IPS DF 6.9 (cell line): ENCODE measurements around the gene SH3YL1.

ENCODE experiments used
- DNase-seq: peaks from one replicate; pipeline ENCODE4 v3.0.0-alpha.2; 2013; ENCODE audit warnings: low read depth, low spot score
- H3K27ac ChIP-seq: one replicate; pipeline ENCODE4 v1.5.1; 2013; ENCODE audit warnings: low read length, control low read depth
- H3K27me3 ChIP-seq: 2 replicates; pipeline ENCODE4 v1.6.1; 2013; ENCODE audit warnings: mild to moderate bottlenecking, low read length; ENCODE audit not compliant: control insufficient read depth, insufficient read depth
- H3K36me3 ChIP-seq: 2 replicates; pipeline ENCODE4 v1.6.1; 2013; ENCODE audit warnings: low read length; ENCODE audit not compliant: control insufficient read depth, insufficient read depth
- H3K4me1 ChIP-seq: 2 replicates; pipeline ENCODE4 v1.6.1; 2013; ENCODE audit warnings: low read length; ENCODE audit not compliant: control insufficient read depth, insufficient read depth
- H3K4me3 ChIP-seq: 2 replicates; pipeline ENCODE4 v1.5.1; 2013; ENCODE audit warnings: mild to moderate bottlenecking, low read length
- H3K9me3 ChIP-seq: 2 replicates; pipeline ENCODE4 v1.6.1; 2013; ENCODE audit warnings: low read length, inconsistent platforms; ENCODE audit not compliant: control insufficient read depth, insufficient read depth
- WGBS: extraction: QIAGEN DNeasy Blood & Tissue Kit; methylation state at CpG from one replicate; pipeline ENCODE4 v1.1.7; 2013; ENCODE audit warnings: mixed read lengths, missing lambda C conversion rate; ENCODE audit not compliant: insufficient read length, insufficient coverage; 5-methylcytosine and 5-hydroxymethylcytosine counted together

Gene SH3YL1

GRCh38 chr2:257842-258241 lies 6.0 kb downstream of the SH3YL1 start:
- DNase-seq, result no peak
- no peak overlapping the region for H3K27ac ChIP-seq
- no peak overlapping the region for H3K4me3 ChIP-seq
- H3K27me3 ChIP-seq, result no peaks in the 10 kb centered on the region
- 0 out of 2 replicates have a peak, but pooled peaks cover 3% of the 10 kb centered on the region for H3K36me3 ChIP-seq
- no CpG with 5 or more reads among the region's 2 CpGs for WGBS
- H3K9me3 ChIP-seq, result no peaks in the 10 kb centered on the region; the same call in 1 of the 2 replicates
- H3K4me1 ChIP-seq, result peaks cover 1% of the 10 kb centered on the region; the same call in 1 of the 2 replicates

- no peak for DNase-seq
- H3K9me3 ChIP-seq, result no peaks in the 10 kb centered on the region; the same call in 1 of the 2 replicates
- H3K36me3 ChIP-seq, result 0 out of 2 replicates have a peak, but pooled peaks cover 3% of the 10 kb centered on the region
- H3K4me1 ChIP-seq, result peaks cover 1% of the 10 kb centered on the region; the same call in 1 of the 2 replicates
- no peak overlapping the region for H3K4me3 ChIP-seq
- no peak overlapping the region for H3K27ac ChIP-seq
- no peaks in the 10 kb centered on the region for H3K27me3 ChIP-seq
- WGBS, result no CpG with 5 or more reads among the region's 3 CpGs
Observed at GRCh38 chr2:257429-257828, 6.4 kb downstream of the SH3YL1 start.

GRCh38 chr2:256094-256493 lies 7.7 kb downstream of the SH3YL1 start:
- H3K27me3 ChIP-seq, result no peaks in the 10 kb centered on the region
- DNase-seq, result no peak
- H3K4me3 ChIP-seq, result no peak overlapping the region
- H3K27ac ChIP-seq, result no peak overlapping the region
- no peaks in the 10 kb centered on the region; the same call in 1 of the 2 replicates for H3K9me3 ChIP-seq
- H3K4me1 ChIP-seq, result peaks cover 1% of the 10 kb centered on the region; the same call in 1 of the 2 replicates
- H3K36me3 ChIP-seq, result 0 out of 2 replicates have a peak, but pooled peaks cover 3% of the 10 kb centered on the region
- WGBS, result no CpG with 5 or more reads among the region's 3 CpGs

GRCh38 chr2:255195-255594 lies 8.6 kb downstream of the SH3YL1 start:
- H3K4me3 ChIP-seq, result no peak overlapping the region
- H3K36me3 ChIP-seq, result 0 out of 2 replicates have a peak, but pooled peaks cover 3% of the 10 kb centered on the region
- H3K27ac ChIP-seq, result no peak overlapping the region
- no peaks in the 10 kb centered on the region; the same call in 1 of the 2 replicates for H3K9me3 ChIP-seq
- DNase-seq, result no peak
- no CpG with 5 or more reads among the region's 2 CpGs for WGBS
- H3K27me3 ChIP-seq, result no peaks in the 10 kb centered on the region
- peaks cover 1% of the 10 kb centered on the region; the same call in 1 of the 2 replicates for H3K4me1 ChIP-seq

- Histone ChIP-seq H3K9me3 (no peaks in the 10 kb centered on the region; the same call in 1 of the 2 replicates), H3K27me3 (no peaks in the 10 kb centered on the region), H3K27ac (no peak overlapping the region), H3K4me3 (no peak overlapping the region), H3K36me3 (0 out of 2 replicates have a peak, but pooled peaks cover 3% of the 10 kb centered on the region), H3K4me1 (peaks cover 1% of the 10 kb centered on the region; the same call in 1 of the 2 replicates)
- no CpG with 5 or more reads among the region's 7 CpGs for WGBS
- DNase-seq, result no peak
Observed at GRCh38 chr2:254241-254640, 9.6 kb downstream of the SH3YL1 start.

- Histone ChIP-seq H3K9me3 (no peaks in the 10 kb centered on the region), H3K4me1 (peaks cover 1% of the 10 kb centered on the region; the same call in 1 of the 2 replicates)
- WGBS, result no CpG with 5 or more reads among the region's 8 CpGs
Observed at GRCh38 chr2:253202-253638, 10.6 kb downstream of the SH3YL1 start.

GRCh38 chr2:252001-252602 lies 11.7 kb downstream of the SH3YL1 start:
- Histone ChIP-seq H3K9me3 (no peaks in the 10 kb centered on the region), H3K4me1 (peaks cover 1% of the 10 kb centered on the region; the same call in 1 of the 2 replicates), H3K4me3 (no peak overlapping the region), H3K36me3 (no peaks in the 10 kb centered on the region), H3K27me3 (no peaks in the 10 kb centered on the region), H3K27ac (no peak overlapping the region)
- no peak for DNase-seq
- no CpG with 5 or more reads among the region's 6 CpGs for whole genome bisulfite sequencing

More at GRCh38 chr2:253202-253638, 10.6 kb downstream of the SH3YL1 start:
- Histone ChIP-seq H3K27ac (no peak overlapping the region), H3K27me3 (no peaks in the 10 kb centered on the region), H3K36me3 (no peaks in the 10 kb centered on the region), H3K4me3 (no peak overlapping the region)
- DNase-seq, result no peak

GRCh38 chr2:249538-250042 lies 14.2 kb downstream of the SH3YL1 start:
- Histone ChIP-seq H3K9me3 (no peaks in the 10 kb centered on the region), H3K27me3 (no peaks in the 10 kb centered on the region), H3K4me3 (no peak overlapping the region), H3K27ac (no peak overlapping the region), H3K4me1 (peaks cover 1% of the 10 kb centered on the region; the same call in 1 of the 2 replicates), H3K36me3 (no peaks in the 10 kb centered on the region)
- DNase-seq, result no peak
- no CpG with 5 or more reads among the region's 15 CpGs for WGBS

GRCh38 chr2:248724-249123 lies 15.1 kb downstream of the SH3YL1 start:
- no peaks in the 10 kb centered on the region for H3K9me3 ChIP-seq
- DNase-seq, result no peak
- no peak overlapping the region for H3K4me3 ChIP-seq
- no CpG with 5 or more reads among the region's 2 CpGs for WGBS
- no peak overlapping the region for H3K27ac ChIP-seq
- peaks cover 1% of the 10 kb centered on the region; the same call in 1 of the 2 replicates for H3K4me1 ChIP-seq
- H3K36me3 ChIP-seq, result no peaks in the 10 kb centered on the region; the same call in 1 of the 2 replicates
- H3K27me3 ChIP-seq, result no peaks in the 10 kb centered on the region

- no CpG with 5 or more reads among the region's 6 CpGs for WGBS
- Histone ChIP-seq H3K27ac (no peak overlapping the region), H3K36me3 (no peaks in the 10 kb centered on the region; the same call in 1 of the 2 replicates)
Observed at GRCh38 chr2:246489-247144, 17.2 kb downstream of the SH3YL1 start.

More at GRCh38 chr2:246489-247144, 17.2 kb downstream of the SH3YL1 start:
- Histone ChIP-seq H3K27me3 (no peaks in the 10 kb centered on the region), H3K4me3 (no peak overlapping the region), H3K9me3 (no peaks in the 10 kb centered on the region), H3K4me1 (no peaks in the 10 kb centered on the region)
- DNase-seq, result no peak
